IPS-18c (cell line): ENCODE measurements around the gene ACTL8.

Experiments
- H3K4me3 ChIP-seq: 2 replicates; pipeline ENCODE4 v1.7.0; 2013; ENCODE audit warnings: low read depth, mild to moderate bottlenecking, low read length, moderate library complexity; ENCODE audit not compliant: insufficient read depth
- H3K9me3 ChIP-seq: one replicate; pipeline ENCODE4 v1.6.1; 2013; ENCODE audit warnings: mild to moderate bottlenecking, low read length, moderate library complexity; ENCODE audit not compliant: control insufficient read depth, insufficient read depth

ACTL8 gene

GRCh38 chr1:17874231-17874630, 119.1 kb downstream of the ACTL8 start:
- Histone ChIP-seq H3K4me3 (no peak overlapping the region), H3K9me3 (no peaks in the 10 kb centered on the region)

- Histone ChIP-seq H3K9me3 (no peaks in the 10 kb centered on the region), H3K4me3 (no peak overlapping the region)
Observed at GRCh38 chr1:17874710-17875109, 119.6 kb downstream of the ACTL8 start.

- Histone ChIP-seq H3K4me3 (no peak overlapping the region), H3K9me3 (no peaks in the 10 kb centered on the region)
Observed at GRCh38 chr1:17875171-17875881, 120.2 kb downstream of the ACTL8 start.

- Histone ChIP-seq H3K9me3 (no peaks in the 10 kb centered on the region), H3K4me3 (no peak overlapping the region)
Observed at GRCh38 chr1:17875882-17876280, 120.7 kb downstream of the ACTL8 start.
